GM23248 (cell line): Measurements from ENCODE around the gene MDP1. TPM values are rescaled to one million over a fixed set of nuclear protein-coding genes. Genes with fewer than 3 reads are reported as not detected.

Experiments
- DNase-seq: peaks from one replicate; pipeline ENCODE4 v3.0.0-alpha.2; 2015
- H2AFZ ChIP-seq: fragments of 200-600 bp; sonication (generic); 2 replicates; pipeline ENCODE4 v1.6.1; 2016; ENCODE audit warnings: antibody characterized with exemption
- H3F3A ChIP-seq: fragments of 200-600 bp; sonication (generic); 2 replicates; pipeline ENCODE4 v1.6.1; 2016; ENCODE audit warnings: mild to moderate bottlenecking, antibody characterized with exemption, mixed run types; ENCODE audit not compliant: insufficient read depth
- H3K27ac ChIP-seq: fragments of 200-600 bp; sonication (generic); 2 replicates; pipeline ENCODE4 v1.5.1; 2016; ENCODE audit warnings: mild to moderate bottlenecking
- H3K27me3 ChIP-seq: fragments of 200-600 bp; sonication (generic); replicated peaks from 2 replicates; pipeline ENCODE4 v1.6.1; 2016; ENCODE audit warnings: mild to moderate bottlenecking; ENCODE audit not compliant: insufficient read depth
- H3K36me3 ChIP-seq: fragments of 200-600 bp; sonication (generic); 2 replicates; pipeline ENCODE4 v1.6.1; 2016; ENCODE audit warnings: low read depth, mild to moderate bottlenecking
- H3K4me1 ChIP-seq: fragments of 200-600 bp; sonication (generic); 2 replicates; pipeline ENCODE4 v1.6.1; 2016; ENCODE audit warnings: mild to moderate bottlenecking; ENCODE audit not compliant: insufficient read depth
- H3K4me2 ChIP-seq: fragments of 200-600 bp; sonication (generic); one replicate; pipeline ENCODE4 v1.6.1; 2016; ENCODE audit warnings: mild to moderate bottlenecking; ENCODE audit not compliant: unreplicated experiment
- H3K4me3 ChIP-seq: fragments of 200-600 bp; sonication (generic); 2 replicates; pipeline ENCODE4 v1.5.1; 2016; ENCODE audit warnings: mild to moderate bottlenecking
- H3K79me2 ChIP-seq: fragments of 200-600 bp; sonication (generic); 2 replicates; pipeline ENCODE4 v1.6.1; 2016; ENCODE audit warnings: mild to moderate bottlenecking; ENCODE audit not compliant: insufficient read depth
- H3K9ac ChIP-seq: fragments of 200-600 bp; sonication (generic); 2 replicates; pipeline ENCODE4 v1.6.1; 2016; ENCODE audit warnings: mild to moderate bottlenecking
- H3K9me2 ChIP-seq: fragments of 200-600 bp; sonication (generic); 2 replicates; pipeline ENCODE4 v1.6.1; 2016; ENCODE audit warnings: mixed run types, mild to moderate bottlenecking, moderate library complexity; ENCODE audit not compliant: insufficient read depth
- H3K9me3 ChIP-seq: fragments of 200-600 bp; sonication (generic); one replicate; pipeline ENCODE4 v1.6.1; 2017; ENCODE audit warnings: low read depth
- H4K20me1 ChIP-seq: fragments of 200-600 bp; sonication (generic); 2 replicates; pipeline ENCODE4 v1.6.0; 2016; ENCODE audit not compliant: insufficient read depth
- EZH2 ChIP-seq: fragments of 200-600 bp; sonication (generic); IDR thresholded peaks from 2 replicates; pipeline ENCODE4 v1.6.1; 2018; ENCODE audit warnings: antibody characterized with exemption, mild to moderate bottlenecking; ENCODE audit not compliant: insufficient read depth, poor library complexity, severe bottlenecking
- EZH2phosphoT487 ChIP-seq: fragments of 200-600 bp; sonication (generic); IDR thresholded peaks from 2 replicates; pipeline ENCODE4 v1.6.1; 2018; ENCODE audit warnings: antibody characterized with exemption, moderate library complexity, mild to moderate bottlenecking, low read depth; ENCODE audit not compliant: insufficient read depth
- WGBS, 2 experiments: methylation state at CpG; one replicate each; pipeline ENCODE4 v1.1.6; 2015 to 2017; ENCODE audit warnings: low lambda C conversion rate in 2 of 2, low coverage in 1 of 2; ENCODE audit errors: missing lambda C conversion rate in 2 of 2; 5-methylcytosine and 5-hydroxymethylcytosine counted together
- in situ Hi-C: fragments of 300-500 bp; cut with MboI; formaldehyde crosslinking; loops from 2 replicates; pipeline ENCODE4 v1.15.0; 2020
- polyA plus RNA-seq: library from polyadenylated mRNA; unstranded; fragments of >200 nt; fragmentation: Nextera tagmentation; extraction: Ambion mirVana; gene quantifications from 2 replicates; pipeline ENCODE4 v1.2.1, GENCODE V29; 2016
- total RNA-seq: library from RNA; depleted of rRNA; stranded (reverse); fragments of >200 nt; shearing (Covaris generic); gene quantifications from 2 replicates; pipeline ENCODE4 v1.2.3, GENCODE V29; 2014

Gene MDP1
- total and polyA plus RNA-seq, 2 experiments from 2014 or later = 8.2 to 23.3 TPM

DNA sequence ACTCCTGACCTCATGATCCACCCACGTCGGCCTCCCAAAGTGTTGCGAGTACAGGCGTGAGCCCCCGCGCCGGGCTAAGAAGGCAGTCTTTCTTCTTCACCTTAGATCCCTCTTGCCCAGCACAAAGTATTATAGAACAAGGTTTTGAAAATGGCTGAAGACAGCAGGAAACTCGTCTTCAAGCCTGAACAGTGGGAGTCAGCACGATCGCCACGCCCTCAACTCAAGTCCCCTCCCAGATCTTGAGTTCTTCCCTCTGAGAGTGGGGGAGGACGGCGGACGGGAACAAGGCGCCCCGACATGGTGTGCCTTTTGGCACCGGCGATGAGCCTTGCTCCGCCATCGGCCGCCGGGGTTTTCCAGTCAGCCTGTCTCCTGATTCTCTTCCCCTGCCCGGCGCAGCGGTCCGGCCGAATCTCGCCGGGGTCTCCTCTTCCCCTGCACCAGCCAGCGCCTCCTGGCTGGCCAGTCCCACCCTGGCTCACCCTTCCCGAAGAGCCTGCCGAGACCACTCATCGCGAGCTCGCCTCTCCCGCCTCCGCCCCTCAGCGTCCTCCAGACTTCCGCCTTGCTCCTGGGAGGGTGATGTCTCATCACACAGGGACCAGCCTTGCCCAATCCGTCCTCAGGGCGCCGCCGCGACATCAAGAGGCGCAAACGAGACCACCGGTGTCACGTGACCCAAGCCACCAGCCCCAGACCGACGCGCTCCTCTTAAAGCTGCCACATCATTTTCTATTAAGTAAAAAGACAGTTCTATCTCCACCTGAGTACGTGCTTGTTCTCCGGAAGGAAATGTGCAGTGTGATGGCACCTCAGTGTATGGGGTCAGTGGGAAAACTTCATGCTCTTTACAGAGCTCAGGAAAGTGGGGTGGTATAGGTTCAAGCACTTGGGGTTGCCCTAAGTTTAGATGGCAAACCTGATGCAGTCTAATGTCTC, 2.7 kb downstream of the MDP1 start, which contains the start of gene CHMP4A:
Gene CHMP4A, minus strand, starts transcription at position 565 of the 942 bp plus-strand sequence. Its CDS starts 49 bp downstream, at position 516.
- Histone ChIP-seq H3K4me2 (peak within 1 kb of the TSS; percentile 86), H3K9me3 (no peaks in the 10 kb centered on the region), H3K4me1 (peaks cover 9% of the 10 kb centered on the region), H3K4me3 (peak within 1 kb of the TSS; percentile 75), H3F3A (peaks cover 29% of the 10 kb centered on the region), H3K79me2 (peaks cover 15% of the 10 kb centered on the region), H3K9me2 (no peaks in the 10 kb centered on the region), H3K9ac (peak within 1 kb of the TSS; percentile 98), H3K27ac (peak within 1 kb of the TSS; percentile 99), H4K20me1 (no peaks in the 10 kb centered on the region), H3K27me3 (no peaks in the 10 kb centered on the region), H2AFZ (peak within 1 kb of the TSS; percentile 90), H3K36me3 (peaks cover 8% of the 10 kb centered on the region; the same call in 1 of the 2 replicates)
- in situ Hi-C loops = no loop called here
- no peak for TF ChIP-seq EZH2phosphoT487
- no peak for TF ChIP-seq EZH2
- 0 to 1% methylated on average over 46 to 52 of the region's 53 CpGs for WGBS, 2 experiments
- peak; percentile 100 for DNase-seq

DNA sequence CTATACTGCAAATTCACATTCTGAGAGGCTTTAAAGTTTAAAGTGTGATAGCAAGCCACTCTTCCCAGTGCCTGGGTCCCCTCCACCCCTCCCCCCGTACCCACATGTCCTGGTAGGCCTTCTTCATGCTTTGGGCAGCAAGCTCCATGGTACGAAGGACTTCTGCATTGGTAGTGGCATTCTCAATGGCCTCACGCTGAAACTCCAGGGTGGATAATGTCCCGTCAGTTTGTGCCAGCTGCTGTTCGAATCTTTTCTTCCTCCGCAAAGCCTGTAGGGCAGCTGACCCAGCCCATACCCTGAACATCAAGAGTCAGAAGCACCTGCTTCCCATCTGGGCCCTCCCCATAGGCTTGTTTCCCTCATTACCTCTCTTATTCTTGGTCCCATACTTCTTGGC, 4.6 kb downstream of the MDP1 start:
- Histone ChIP-seq H3K9me3 (no peaks in the 10 kb centered on the region), H3K27me3 (no peaks in the 10 kb centered on the region), H4K20me1 (no peaks in the 10 kb centered on the region), H3F3A (peaks cover 17% of the 10 kb centered on the region), H3K27ac (no peak overlapping the region), H3K79me2 (peaks cover 10% of the 10 kb centered on the region), H3K4me3 (no peak overlapping the region), H3K9ac (no peak overlapping the region), H3K4me2 (no peak overlapping the region), H3K4me1 (peaks cover 9% of the 10 kb centered on the region), H3K36me3 (peaks cover 8% of the 10 kb centered on the region; the same call in 1 of the 2 replicates), H2AFZ (no peak overlapping the region), H3K9me2 (no peaks in the 10 kb centered on the region)
- WGBS, 2 experiments = 92 to 94% methylated on average over 6 of the region's 6 CpGs
- in situ Hi-C loops = no loop called here
- DNase-seq = no peak
- no peak for TF ChIP-seq EZH2phosphoT487
- TF ChIP-seq EZH2 = no peak

DNA sequence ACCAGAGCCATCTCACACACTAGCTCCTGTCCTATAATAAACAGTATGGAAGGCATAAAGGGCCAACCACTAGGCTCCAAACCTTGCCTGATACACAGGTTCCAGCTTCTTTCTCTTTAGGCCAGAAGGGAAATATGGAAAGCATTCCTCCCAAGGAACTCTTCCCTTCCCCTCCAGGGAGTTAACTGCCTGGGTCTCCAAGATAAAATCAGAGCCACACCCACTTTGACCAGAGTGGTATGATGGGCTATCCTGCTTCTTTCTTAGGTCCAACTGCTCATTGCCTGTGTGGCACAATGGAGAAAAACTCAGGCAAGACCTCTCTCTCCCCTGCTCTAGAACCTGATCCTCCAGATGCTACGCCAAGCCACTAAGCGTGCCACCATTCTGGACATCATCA, 8.2 kb downstream of the MDP1 start:
- WGBS, 2 experiments = 100% methylated on average over 2 of the region's 2 CpGs
- in situ Hi-C loops = no loop called here
- no peaks in the 10 kb centered on the region for H3F3A ChIP-seq
- no peaks in the 10 kb centered on the region for H3K9me3 ChIP-seq
- no peak overlapping the region for H3K4me3 ChIP-seq
- H2AFZ ChIP-seq = no peak overlapping the region
- no peaks in the 10 kb centered on the region for H3K9me2 ChIP-seq
- H3K27me3 ChIP-seq = no peaks in the 10 kb centered on the region
- H3K27ac ChIP-seq = no peak overlapping the region
- no peak overlapping the region for H3K9ac ChIP-seq
- no peak for DNase-seq
- H3K79me2 ChIP-seq = peaks cover 19% of the 10 kb centered on the region
- peaks cover 8% of the 10 kb centered on the region; the same call in 1 of the 2 replicates for H3K36me3 ChIP-seq
- no peak for TF ChIP-seq EZH2phosphoT487
- TF ChIP-seq EZH2 = no peak
- H4K20me1 ChIP-seq = no peaks in the 10 kb centered on the region
- H3K4me1 ChIP-seq = no peaks in the 10 kb centered on the region; the same call in 1 of the 2 replicates
- no peak overlapping the region for H3K4me2 ChIP-seq

DNA sequence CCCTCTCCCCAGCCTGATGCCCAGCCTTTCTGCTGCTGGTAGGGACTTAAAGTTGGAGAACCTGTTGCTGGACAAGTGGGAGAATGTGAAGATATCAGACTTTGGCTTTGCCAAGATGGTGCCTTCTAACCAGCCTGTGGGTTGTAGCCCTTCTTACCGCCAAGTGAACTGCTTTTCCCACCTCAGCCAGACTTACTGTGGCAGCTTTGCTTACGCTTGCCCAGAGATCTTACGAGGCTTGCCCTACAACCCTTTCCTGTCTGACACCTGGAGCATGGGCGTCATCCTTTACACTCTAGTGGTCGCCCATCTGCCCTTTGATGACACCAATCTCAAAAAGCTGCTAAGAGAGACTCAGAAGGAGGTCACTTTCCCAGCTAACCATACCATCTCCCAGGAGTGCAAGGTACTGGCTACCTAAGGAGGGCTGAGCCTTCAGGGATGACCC, 8.7 kb downstream of the MDP1 start:
- H3K27me3 ChIP-seq = no peaks in the 10 kb centered on the region
- H3K79me2 ChIP-seq = peaks cover 20% of the 10 kb centered on the region
- H3K9ac ChIP-seq = no peak overlapping the region
- H4K20me1 ChIP-seq = no peaks in the 10 kb centered on the region
- H3K4me1 ChIP-seq = no peaks in the 10 kb centered on the region; the same call in 1 of the 2 replicates
- no peaks in the 10 kb centered on the region for H3K9me2 ChIP-seq
- no peak for TF ChIP-seq EZH2
- TF ChIP-seq EZH2phosphoT487 = no peak
- no peak overlapping the region for H3K4me2 ChIP-seq
- in situ Hi-C loops = no loop called here
- DNase-seq = no peak
- no peak overlapping the region for H2AFZ ChIP-seq
- H3K4me3 ChIP-seq = no peak overlapping the region
- WGBS, 2 experiments = 98 to 100% methylated on average over 5 of the region's 5 CpGs
- H3K27ac ChIP-seq = no peak overlapping the region
- no peaks in the 10 kb centered on the region for H3F3A ChIP-seq
- no peaks in the 10 kb centered on the region for H3K9me3 ChIP-seq
- H3K36me3 ChIP-seq = peaks cover 8% of the 10 kb centered on the region; the same call in 1 of the 2 replicates
